T47D (cell line): ENCODE results near the gene EEIG1.
A peak's percentile ranks its signal among the peaks of the same experiment; 100 is the strongest.

Experiments
- DNase-seq, 2 experiments: peaks; one replicate each; pipeline versions ENCODE4 v3.0.0 to v3.0.0-alpha.2; 2011 to 2012; ENCODE audit warnings: low read depth in 1 of 2, low spot score in 1 of 2
- JUND ChIP-seq: IDR thresholded peaks from 2 replicates; pipeline ENCODE4 v1.6.1; 2012; ENCODE audit warnings: low read depth
- in situ Hi-C: cut with HindIII; loops from 2 replicates; pipeline ENCODE4 v1.10.0; 2016; ENCODE audit warnings: low sequenced_read_pairs, low pct_unique_long_range_greater_than_20kb

Gene EEIG1

DNA sequence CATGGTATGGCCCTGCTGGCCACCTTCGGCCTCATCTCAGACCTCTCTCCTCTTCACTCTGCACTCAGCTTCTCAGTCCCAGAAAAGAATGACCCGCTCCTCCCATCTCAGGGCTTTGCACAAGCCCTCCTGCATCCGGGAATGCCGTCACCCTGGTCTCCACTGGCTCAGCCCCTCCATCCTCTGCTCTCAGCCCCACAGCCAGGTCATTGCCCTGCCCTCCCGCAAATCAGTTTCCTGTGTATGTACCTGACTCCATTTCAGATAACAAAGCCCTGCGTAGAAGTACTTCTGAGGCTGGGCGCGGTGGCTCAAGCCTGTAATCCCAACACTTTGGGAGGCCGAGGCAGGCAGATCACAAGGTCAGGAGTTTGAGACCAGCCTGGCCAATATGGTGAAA, 28.9 kb upstream of the EEIG1 start:
- in situ Hi-C loops: no loop called here
- TF ChIP-seq JUND: no peak
- DNase-seq: no peak

DNA sequence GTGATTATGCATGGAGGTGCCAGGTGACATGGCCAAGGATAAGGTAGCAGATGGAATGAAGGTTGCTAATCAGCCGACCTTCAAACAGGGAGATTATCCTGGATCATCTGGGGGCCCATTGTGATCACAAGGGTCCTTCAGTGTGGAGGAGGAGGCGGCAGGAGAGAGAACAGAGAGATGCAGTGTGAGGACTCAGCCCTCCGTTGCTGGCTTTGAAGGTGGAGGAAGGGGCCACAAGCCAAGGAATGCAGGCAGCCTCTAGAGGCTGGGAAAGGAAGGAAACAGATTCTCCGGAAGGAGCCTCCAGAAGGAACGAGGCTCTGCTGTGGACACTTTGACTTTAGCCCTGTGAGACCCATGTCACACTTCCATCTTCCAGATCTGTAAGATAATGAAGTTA, 27.4 kb upstream of the EEIG1 start:
- in situ Hi-C loops: no loop called here
- DNase-seq: no peak
- no peak for TF ChIP-seq JUND

DNA sequence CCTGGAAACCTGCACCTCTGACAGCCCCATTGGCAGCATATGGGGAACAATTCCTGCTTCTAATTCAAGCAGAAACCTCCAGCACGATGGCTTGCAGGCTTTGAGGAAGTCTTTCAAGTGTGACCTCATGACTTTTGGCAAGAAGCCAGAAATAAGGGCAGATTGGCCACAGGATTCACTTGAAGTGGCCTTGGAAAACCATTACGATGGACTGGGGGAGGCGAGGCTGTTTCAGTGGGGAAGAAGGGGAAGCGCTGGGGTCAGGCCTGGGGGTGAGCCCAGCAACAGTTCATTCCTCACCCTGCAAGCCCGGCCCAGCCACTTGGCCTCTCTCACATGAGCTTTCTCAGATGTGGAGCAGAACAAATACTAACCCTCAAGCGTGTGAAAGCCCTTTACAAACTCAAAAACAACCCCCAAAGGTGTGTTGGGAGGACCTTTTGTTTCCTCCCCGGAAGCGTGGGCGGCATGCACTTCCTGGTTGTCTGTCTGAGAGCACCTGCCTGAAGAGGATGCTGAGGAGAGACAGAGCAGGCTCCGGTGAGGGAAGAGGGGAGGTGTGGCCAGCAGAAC, 26.9 kb upstream of the EEIG1 start:
- in situ Hi-C loops: no loop called here
- TF ChIP-seq JUND: no peak
- DNase-seq: peak in 1 of 2 experiments; percentile 93

DNA sequence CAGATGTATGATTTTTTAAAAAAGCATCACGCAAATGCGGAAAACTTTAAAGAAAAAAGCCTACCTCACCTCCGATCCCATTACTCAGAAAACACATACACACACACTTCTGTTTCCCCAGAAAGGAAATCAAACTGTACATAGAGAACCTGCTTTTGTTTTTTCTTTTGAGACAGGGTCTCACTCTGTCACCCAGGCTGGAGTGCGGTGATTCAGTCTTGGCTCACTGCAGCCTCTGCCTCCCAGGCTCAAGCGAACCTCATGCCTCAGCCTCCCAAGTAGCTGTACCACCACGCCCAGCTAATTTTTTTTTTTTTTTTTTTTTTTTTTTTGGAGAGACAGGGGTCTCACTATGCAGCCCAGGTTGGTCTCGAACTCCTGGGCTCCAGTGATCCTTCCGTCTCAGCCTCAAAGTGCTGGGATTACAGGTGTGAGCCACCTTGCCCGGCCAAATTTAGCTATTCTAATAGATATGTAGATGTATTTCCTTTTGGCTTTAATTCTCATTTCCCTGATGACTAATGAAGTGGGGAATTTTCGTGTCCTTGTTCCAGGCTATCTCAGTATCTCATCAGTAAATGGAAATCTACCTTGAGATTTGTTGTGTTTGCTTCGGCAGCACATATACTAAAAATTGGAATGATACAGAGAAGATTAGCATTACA, 25.7 kb upstream of the EEIG1 start:
- peak; percentile 96 for TF ChIP-seq JUND
- in situ Hi-C loops: no loop called here
- peak in 1 of 2 experiments; percentile 80 for DNase-seq

DNA sequence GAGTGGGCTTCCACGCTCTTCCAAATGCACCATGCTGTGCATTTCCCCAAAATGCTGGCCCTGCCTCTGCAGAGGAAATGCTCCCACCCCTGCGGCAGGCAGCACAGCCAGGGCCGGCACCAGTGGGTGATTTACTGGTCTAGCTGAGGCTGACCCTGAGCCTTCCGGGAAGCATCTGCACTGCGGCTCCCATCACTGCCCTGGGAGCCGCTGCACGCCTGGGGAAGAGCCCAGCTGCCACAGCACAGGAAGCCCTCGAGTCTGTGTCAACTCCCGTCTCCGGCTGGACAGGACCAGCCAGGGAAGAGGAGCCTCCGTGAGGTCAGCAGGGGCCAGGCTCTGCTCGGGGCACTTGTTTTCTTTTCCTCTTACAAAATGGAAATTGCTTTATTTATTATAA, 25.1 kb upstream of the EEIG1 start:
- in situ Hi-C loops: no loop called here
- peak in 1 of 2 experiments; percentile 80 for DNase-seq
- no peak for TF ChIP-seq JUND

DNA sequence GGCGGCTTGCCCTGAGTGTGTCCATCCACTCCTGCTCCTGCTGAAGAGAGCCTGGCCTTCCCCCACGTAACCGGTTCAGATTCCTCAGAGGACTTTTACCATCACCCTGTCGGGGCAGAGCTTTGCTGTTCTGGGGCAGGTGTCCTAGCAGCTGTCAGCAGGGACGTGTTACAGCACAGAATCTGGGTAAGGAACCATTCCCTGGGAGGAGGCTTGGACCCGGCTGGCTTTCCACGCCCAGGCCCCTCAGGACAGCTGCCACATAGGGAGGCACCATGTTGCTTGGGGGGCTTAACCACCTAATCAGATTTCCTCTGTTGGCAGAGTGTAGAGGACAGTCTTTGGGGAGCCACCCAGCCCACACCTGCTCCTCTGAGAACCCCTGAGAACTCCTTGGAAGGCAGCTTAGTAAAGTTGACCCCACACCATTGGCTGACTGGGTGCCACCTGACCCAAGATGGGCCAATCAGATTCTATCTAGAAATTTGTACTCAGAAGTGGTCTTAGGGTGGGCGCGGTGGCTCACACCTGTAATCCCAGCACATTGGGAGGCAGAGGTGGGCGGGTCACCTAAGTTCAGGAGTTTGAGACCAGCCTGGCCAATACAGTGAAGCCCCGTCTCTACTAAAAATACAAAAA, 23.3 kb upstream of the EEIG1 start:
- DNase-seq: no peak
- in situ Hi-C loops: no loop called here
- TF ChIP-seq JUND: no peak

DNA sequence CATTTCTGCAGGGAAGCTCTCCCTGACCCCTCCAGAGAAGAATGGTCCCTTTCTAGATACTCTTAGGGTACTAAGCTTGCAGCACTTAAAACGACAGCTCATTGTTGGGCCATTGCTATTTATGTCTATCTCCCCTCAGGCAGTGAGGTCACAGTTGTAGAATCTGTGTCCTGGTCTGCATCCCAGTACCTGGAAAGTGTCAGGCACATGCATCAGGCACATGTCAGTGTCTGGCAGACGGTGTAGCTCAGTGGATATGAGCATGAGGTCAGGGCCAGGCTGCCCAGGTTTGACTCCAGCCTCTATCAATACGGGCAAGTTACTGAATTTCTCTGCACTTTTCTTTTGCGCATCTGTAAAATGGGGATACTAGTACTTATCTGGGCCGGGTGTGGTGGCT, 22.2 kb upstream of the EEIG1 start:
- in situ Hi-C loops: no loop called here
- no peak for TF ChIP-seq JUND
- DNase-seq: no peak

DNA sequence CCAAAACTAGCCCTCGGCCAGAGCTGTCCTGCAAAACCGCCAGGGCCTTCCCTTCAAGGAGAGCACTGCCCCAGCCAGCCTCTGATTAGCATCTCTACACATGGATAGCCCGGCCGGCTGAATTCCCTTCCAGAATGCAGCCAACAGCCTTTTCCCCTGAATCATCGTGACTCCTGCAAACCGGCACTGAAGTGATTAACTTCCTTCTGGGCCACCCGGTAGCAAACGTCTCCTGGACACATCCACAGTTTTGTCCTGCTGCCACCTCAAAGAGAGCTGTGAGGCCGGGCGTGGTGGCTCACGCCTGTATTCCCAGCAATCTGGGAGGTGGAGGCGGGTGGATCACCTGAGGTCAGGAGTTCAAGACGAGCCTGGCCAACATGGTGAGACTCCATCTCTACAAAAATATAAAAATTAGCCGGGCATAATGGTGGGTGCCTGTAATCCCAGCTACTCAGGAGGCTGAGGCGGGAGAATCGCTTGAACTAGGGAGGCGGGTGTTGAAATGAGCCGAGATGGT, 21.1 kb upstream of the EEIG1 start:
- TF ChIP-seq JUND: peak; percentile 75
- in situ Hi-C loops: no loop called here
- peak; percentile 65 to 94 for DNase-seq

DNA sequence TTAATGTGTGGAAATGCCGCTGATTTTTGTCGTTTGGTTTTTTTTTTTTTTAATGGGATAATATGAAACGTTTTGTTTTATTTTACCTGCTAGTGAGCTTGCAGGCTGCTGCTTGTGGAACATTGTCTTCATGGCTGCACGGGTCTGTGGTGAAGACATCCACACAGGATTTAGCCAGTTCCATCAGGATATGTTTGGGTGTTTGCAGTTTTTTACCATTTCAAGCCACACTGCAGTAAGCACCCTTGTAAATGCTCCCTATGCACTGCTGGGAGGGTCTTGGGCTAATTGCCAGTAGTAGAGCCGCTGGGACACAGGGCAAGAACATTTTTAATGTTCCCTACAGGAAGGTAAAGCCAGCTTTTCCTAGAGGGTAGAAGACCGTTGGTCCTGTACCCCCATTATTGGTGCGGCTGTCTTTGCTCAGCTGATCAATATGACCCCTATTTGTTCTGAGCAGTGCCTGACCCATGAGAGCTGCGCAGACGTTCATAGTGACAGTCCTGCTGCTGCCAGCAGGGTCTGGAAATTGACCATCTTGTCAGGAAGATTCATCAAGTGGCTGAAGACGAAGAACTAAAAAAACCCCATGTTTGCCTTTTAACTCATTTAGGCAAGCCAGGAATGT, 20.5 kb upstream of the EEIG1 start:
- DNase-seq: no peak
- TF ChIP-seq JUND: no peak
- in situ Hi-C loops: no loop called here

DNA sequence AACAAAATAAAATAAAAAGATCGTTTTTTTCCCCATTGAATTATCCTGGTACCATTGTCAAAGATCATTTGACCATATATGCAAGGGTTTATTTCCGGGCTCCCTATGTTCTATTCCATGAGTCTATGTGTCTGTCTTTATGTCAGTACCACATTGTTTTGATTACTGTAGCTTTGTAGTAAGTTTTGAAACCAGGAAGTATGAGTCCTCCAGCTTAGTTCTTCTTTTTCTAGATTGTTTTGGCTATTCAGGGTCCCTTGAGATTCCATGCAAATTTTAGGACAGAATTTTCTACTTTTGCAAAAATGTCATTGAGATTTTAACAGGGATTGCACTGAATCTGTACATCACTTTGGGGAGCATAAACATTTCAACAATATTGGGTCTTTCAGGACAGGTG, 18.7 kb upstream of the EEIG1 start:
- TF ChIP-seq JUND: no peak
- in situ Hi-C loops: no loop called here
- no peak for DNase-seq

DNA sequence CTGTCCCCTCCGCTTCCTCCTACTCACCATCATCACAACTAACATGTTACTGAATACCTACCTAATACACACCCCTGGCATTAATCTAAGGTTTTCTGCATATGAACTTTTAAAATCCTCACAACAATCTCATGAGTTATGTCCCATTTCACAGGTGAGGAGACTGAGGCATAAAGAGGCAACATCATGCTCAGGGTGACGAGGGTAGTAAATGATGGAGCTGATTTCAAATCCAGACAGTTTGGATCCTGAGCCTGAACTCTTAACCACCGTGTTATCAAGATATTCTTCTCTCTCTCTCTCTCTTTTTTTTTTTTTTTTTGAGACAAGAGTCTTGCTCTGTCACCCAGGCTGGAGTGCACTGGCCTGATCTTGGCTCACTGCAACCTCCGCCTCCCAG, 12.9 kb upstream of the EEIG1 start:
- TF ChIP-seq JUND: no peak
- no peak for DNase-seq
- in situ Hi-C loops: no loop called here

DNA sequence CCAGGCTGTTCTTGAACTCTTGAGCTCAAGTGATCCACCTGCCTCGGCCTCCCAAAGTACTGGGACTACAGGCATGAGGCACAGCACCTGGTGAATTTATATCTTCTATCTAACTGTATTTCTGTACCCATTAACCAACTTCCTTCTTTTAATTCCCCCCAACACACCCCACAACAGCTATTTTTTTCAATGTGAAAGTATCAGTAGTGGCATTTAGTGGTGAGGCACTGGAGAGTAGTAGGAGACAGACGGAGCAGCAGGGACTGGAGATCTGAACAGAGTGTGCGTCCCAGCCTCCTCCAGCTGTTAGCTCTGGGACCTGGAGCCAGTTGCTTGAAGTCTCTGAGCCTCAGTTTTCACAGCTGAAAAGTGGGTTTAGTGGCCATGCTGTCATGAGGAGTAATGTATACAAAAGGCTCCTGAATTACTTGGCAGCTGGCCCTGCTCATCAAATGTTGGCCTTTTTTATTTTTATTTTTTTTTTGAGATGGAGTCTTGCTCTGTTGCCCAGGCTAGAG, 11.0 kb upstream of the EEIG1 start:
- in situ Hi-C loops: no loop called here
- DNase-seq: no peak
- TF ChIP-seq JUND: no peak
